ENCODE measurements around the gene CLCN6.

The CLCN6 gene

DNA sequence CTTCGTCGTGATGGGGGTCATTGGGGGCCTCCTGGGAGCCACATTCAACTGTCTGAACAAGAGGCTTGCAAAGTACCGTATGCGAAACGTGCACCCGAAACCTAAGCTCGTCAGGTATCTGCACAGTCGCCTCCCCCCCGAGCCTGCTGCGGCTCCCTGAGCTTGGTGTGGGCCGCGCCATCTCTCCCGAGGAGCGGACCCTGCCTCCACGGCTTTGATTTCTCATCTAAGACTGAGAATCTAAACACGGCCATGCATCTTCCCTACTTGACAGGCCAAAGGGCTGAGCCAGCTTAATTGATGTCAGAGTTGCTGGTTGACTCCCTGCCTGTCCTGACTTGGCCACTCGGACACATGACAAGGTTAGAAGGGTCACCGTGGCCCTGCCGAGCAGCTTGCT, 22.5 kb downstream of the CLCN6 start:
- CTCF ChIA-PET = interaction anchor here (1.2 to 8.7 kb wide), 2 partner anchors 10 to 16 kb away, joined by 3 to 86 read pairs; no protein-coding TSS in a partner anchor
- POLR2A ChIA-PET = no interaction called here
- TF ChIP-seq, protein P1, sequence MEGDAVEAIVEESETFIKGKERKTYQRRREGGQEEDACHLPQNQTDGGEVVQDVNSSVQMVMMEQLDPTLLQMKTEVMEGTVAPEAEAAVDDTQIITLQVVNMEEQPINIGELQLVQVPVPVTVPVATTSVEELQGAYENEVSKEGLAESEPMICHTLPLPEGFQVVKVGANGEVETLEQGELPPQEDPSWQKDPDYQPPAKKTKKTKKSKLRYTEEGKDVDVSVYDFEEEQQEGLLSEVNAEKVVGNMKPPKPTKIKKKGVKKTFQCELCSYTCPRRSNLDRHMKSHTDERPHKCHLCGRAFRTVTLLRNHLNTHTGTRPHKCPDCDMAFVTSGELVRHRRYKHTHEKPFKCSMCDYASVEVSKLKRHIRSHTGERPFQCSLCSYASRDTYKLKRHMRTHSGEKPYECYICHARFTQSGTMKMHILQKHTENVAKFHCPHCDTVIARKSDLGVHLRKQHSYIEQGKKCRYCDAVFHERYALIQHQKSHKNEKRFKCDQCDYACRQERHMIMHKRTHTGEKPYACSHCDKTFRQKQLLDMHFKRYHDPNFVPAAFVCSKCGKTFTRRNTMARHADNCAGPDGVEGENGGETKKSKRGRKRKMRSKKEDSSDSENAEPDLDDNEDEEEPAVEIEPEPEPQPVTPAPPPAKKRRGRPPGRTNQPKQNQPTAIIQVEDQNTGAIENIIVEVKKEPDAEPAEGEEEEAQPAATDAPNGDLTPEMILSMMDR (IDR thresholded peaks at IDR 0.05; ENCODE audit: insufficient read depth, low read length, missing control alignments) = no peak
- no peak for DNase-seq (ENCODE audit: low read depth, low spot score)
- H3K4me3 ChIP-seq (ENCODE audit: low read depth, low read length) = no peak overlapping the region

DNA sequence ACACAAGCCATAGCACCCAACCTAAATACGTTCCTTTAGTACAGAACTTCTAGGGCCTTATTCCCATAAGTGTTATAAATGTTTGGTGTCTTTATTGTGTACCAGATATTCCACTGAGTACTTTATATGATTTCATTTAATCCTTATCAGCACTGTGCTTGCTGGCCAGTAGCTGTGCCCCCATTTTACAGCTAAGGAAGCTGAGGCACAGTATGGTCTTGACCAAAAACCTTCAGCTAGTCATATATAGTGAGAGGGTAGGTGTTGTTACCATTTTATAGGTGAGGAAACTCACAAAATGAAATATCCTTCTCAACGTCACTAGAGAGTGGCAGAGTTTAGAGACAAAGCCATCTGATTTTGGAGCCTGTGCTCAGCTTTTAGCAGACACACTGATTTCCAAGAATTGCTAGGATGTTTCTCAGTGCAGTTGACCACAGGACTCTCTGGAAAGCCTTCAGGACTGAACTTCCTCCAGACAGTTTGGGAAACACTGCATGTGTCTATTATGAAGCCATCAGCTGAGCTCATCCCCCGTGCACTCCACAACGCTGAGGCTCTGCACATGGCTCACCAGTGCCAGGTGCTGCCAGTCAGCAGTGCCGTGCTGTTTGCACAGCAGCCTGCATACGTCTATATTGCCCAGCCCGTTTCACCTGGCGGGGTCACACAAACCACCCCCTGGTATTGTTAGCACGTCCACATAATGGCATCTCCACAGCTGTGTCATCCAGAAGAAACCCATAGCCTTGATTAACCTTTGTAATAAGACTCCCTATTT, 26.1 kb downstream of the CLCN6 start:
- POLR2A ChIA-PET = interaction anchor here (1.5 kb wide), 1 partner anchor 76 kb away, joined by 5 read pairs; no protein-coding TSS in a partner anchor
- TF ChIP-seq, protein P1 (IDR thresholded peaks at IDR 0.05; ENCODE audit: insufficient read depth, low read length, missing control alignments) = no peak
- CTCF ChIA-PET = no interaction called here
- no peak for DNase-seq (ENCODE audit: low read depth, low spot score)
- H3K4me3 ChIP-seq (ENCODE audit: low read depth, low read length) = no peak overlapping the region

DNA sequence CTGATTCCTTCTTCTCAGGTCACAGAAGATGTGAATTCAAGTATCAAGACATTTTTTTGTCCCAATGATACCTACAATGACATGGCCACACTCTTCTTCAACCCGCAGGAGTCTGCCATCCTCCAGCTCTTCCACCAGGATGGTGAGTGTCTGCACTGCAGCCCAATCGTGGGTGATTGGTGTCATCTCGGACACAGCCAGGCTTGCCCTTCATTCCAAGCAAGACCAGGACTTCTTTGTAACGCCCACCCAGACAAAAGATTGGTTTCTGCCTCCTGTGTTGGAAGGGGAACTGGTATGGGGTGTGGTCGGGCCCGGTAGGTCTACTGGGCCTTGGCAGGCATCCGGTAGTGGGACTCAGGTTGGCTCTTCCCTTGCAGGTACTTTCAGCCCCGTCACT, 27.5 kb downstream of the CLCN6 start:
- POLR2A ChIA-PET = no interaction called here
- TF ChIP-seq, protein P1 (IDR thresholded peaks at IDR 0.05; ENCODE audit: insufficient read depth, low read length, missing control alignments) = no peak
- CTCF ChIA-PET = interaction anchor here (1.1 kb wide), 1 partner anchor 9 kb away, joined by 3 read pairs; no protein-coding TSS in a partner anchor

DNA sequence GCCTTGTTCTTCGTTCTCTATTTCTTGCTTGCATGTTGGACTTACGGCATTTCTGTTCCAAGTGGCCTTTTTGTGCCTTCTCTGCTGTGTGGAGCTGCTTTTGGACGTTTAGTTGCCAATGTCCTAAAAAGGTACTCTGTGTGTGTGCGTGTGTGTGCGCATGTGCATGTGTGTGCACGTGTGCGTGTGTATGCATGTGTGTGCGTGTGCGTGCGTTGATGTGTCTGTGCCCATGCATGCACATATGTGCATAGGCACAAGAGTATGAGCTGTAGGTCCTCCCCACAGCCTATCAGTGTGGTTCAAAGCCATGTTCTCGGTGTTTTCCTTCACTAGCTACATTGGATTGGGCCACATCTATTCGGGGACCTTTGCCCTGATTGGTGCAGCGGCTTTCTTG, 27.9 kb downstream of the CLCN6 start:
- ChIA-PET CTCF (interaction anchor here (1.1 to 8.9 kb wide), 3 partner anchors 8 to 74 kb away, joined by 3 to 86 read pairs (median 7); no protein-coding TSS in a partner anchor), POLR2A (no interaction called here)
- H3K4me3 ChIP-seq (ENCODE audit: low read depth, low read length) = no peak overlapping the region
- no peak for DNase-seq (ENCODE audit: low read depth, low spot score)
- TF ChIP-seq, protein P1 (IDR thresholded peaks at IDR 0.05; ENCODE audit: insufficient read depth, low read length, missing control alignments) = no peak

More for the DNA sequence above, 27.5 kb downstream of the CLCN6 start:
- no peak for DNase-seq (ENCODE audit: low read depth, low spot score)
- H3K4me3 ChIP-seq (ENCODE audit: low read depth, low read length) = no peak overlapping the region

DNA sequence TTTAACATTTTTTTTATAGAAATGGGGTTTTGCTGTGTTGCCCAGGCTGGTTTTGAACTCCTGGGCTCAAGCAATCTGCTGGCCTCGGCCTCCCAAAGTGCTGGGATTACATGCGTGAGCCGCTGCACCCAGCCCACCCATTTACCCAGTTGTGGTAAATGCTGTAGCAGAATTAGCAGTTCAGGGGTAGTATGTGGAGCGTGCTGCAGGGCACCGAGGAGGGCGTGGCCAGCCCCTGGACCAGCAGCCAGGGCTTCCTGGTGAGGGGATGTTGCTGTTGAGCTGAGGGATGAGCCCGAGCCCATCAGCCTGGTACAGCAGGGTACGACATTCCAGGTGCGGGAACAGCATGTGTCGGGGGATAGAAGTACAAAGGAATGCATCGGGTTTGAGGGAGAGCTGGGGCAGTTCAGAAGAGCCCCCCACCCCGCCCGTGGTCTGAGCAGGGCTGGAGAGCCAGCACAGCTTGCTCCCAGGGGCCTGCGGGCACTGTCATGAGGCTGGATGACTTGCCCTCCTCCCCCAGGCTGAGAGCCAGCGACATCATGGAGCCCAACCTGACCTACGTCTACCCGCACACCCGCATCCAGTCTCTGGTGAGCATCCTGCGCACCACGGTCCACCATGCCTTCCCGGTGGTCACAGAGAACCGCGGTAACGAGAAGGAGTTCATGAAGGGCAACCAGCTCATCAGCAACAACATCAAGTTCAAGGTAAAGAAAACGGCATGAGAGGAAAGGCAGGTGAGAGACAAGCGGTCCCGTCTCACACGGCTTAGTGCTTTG, 29.6 kb downstream of the CLCN6 start:
- DNase-seq (ENCODE audit: low read depth, low spot score) = no peak
- TF ChIP-seq, protein P1 (IDR thresholded peaks at IDR 0.05; ENCODE audit: insufficient read depth, low read length, missing control alignments) = no peak
- POLR2A ChIA-PET = interaction anchor here (3.1 kb wide), 1 partner anchor 73 kb away, joined by 21 read pairs; no protein-coding TSS in a partner anchor
- CTCF ChIA-PET = interaction anchor here (0.9 to 8.9 kb wide), 6 partner anchors 10 to 798 kb away, joined by 3 to 86 read pairs (median 4); partner anchors contain the start of gene NPPA
- H3K4me3 ChIP-seq (ENCODE audit: low read depth, low read length) = no peak overlapping the region

Data from AG04449 (cell line).